Activated CD8-positive, alpha-beta memory T cell treated with anti-CD3 and anti-CD28 coated beads, Interleukin-2, amount 50 U/mL, for 24 hours (primary cell): ENCODE results near the gene TNRC18.

Source experiments
- DNase-seq: peaks from one replicate; pipeline ENCODE4 v3.0.0-alpha.2; 2020; ENCODE audit errors: extremely low read depth

The TNRC18 gene

GRCh38 chr7:5452470-5452899, 28.9 kb upstream of the TNRC18 start:
- DNase-seq = no peak

- DNase-seq = no peak
These were observed 27.8 kb upstream of the TNRC18 start for GRCh38 chr7:5451391-5451790.

GRCh38 chr7:5450549-5451327, 27.1 kb upstream of the TNRC18 start:
- no peak for DNase-seq

GRCh38 chr7:5448378-5449037, 24.9 kb upstream of the TNRC18 start:
- DNase-seq = no peak

GRCh38 chr7:5445981-5446594, 22.5 kb upstream of the TNRC18 start:
- no peak for DNase-seq

GRCh38 chr7:5443678-5444077, 20.0 kb upstream of the TNRC18 start:
- DNase-seq = no peak

- no peak for DNase-seq
These were observed 19.2 kb upstream of the TNRC18 start for GRCh38 chr7:5442757-5443305.

- no peak for DNase-seq
These were observed 18.3 kb upstream of the TNRC18 start for GRCh38 chr7:5441840-5442503.

GRCh38 chr7:5439572-5440496, 16.2 kb upstream of the TNRC18 start:
- no peak for DNase-seq

GRCh38 chr7:5439209-5439571, 15.6 kb upstream of the TNRC18 start:
- no peak for DNase-seq

GRCh38 chr7:5437987-5438386, 14.4 kb upstream of the TNRC18 start:
- DNase-seq = no peak

GRCh38 chr7:5437348-5437892, 13.8 kb upstream of the TNRC18 start:
- DNase-seq = no peak

GRCh38 chr7:5436003-5436678, 12.5 kb upstream of the TNRC18 start:
- DNase-seq = no peak

- DNase-seq = no peak
These were observed 11.8 kb upstream of the TNRC18 start for GRCh38 chr7:5435291-5436002.

GRCh38 chr7:5433181-5433580, 9.5 kb upstream of the TNRC18 start:
- no peak for DNase-seq

- DNase-seq = no peak
These were observed 9.1 kb upstream of the TNRC18 start for GRCh38 chr7:5432691-5433090.

GRCh38 chr7:5431560-5432015, 8.0 kb upstream of the TNRC18 start:
- no peak for DNase-seq

- no peak for DNase-seq
These were observed 6.9 kb upstream of the TNRC18 start for GRCh38 chr7:5430612-5430947.

- no peak for DNase-seq
These were observed 6.4 kb upstream of the TNRC18 start for GRCh38 chr7:5429857-5430611.
